Ureter (tissue), 1 donor: ENCODE measurements around the gene FOXK1. TPM values are rescaled to one million over a fixed set of nuclear protein-coding genes. Genes with fewer than 3 reads are reported as not detected.
"Not testable (repeated sequence)": the region's sequence is repeated elsewhere in the genome, so short reads cannot be mapped to it uniquely, and the experiment has no call there.

Experiments used
- DNase-seq: peaks from one replicate; pipeline ENCODE4 v3.0.0-alpha.2; 2020; ENCODE audit warnings: low spot score
- total RNA-seq: library from RNA; stranded (reverse); gene quantifications from one replicate; pipeline ENCODE4 v1.2.4, GENCODE V29; 2023
- donor health status: DM: yes; HTN: yes; CAD: no.

The FOXK1 gene
- total RNA-seq, 1 donor from 2014 or later = 40.4 TPM

- no peak for DNase-seq
Measured at GRCh38 chr7:4667776-4668509, 14.2 kb upstream of the FOXK1 start.

- DNase-seq = no peak
Measured at GRCh38 chr7:4668510-4668847, 13.6 kb upstream of the FOXK1 start.

DNA sequence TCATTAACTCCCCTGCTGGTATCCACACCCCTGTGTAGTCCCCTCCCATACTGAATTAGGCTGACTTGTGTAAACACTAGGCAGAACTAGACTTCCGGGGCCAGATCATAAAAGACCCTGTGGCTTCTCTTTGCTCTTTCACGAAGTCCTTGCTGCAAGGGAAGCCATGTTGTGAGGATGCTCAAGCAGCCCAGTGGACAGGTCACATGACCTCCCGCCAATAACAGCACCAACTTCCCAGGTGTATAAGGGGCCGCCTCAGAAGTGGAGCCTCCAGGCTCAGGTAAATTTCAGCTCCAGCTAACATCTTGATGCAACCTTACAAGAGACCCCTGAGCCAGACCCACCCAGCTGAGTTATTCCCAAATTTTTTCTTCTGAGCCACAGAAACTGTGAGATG, 11.3 kb upstream of the FOXK1 start:
- DNase-seq = no peak

- DNase-seq = no peak
Measured at GRCh38 chr7:4675771-4676367, 6.2 kb upstream of the FOXK1 start.

GRCh38 chr7:4677518-4677917, 4.6 kb upstream of the FOXK1 start:
- not testable (repeated sequence) for DNase-seq

DNA sequence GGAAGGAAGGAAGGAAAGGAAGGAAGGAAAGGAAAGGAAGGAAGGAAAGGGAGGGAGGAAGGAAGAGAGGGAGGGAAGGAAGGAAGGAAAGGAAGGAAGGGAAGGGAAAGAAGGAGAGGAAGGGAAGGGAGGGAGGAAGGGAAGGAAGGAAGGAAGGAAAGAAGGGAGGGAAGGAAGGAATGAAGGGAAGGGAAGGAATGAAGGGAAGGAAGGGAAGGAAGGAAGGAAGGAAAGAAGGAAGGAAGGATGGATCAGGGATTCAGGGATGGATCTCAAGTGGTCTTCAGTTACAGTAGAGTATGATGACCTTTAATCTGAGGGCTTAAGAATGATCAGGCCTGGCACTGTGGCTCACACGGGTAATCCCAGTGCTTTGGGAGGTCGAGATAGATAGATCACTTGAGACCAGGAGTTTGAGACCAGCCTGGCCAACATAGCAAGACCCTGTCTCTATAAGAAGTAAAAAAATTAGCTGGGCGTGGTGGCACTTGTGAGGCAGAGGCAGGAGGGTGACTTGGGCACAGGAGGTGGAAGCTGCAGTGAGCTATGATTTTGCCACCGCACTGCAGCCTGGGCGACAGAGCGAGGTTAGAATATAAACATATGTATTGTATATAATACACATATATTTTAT, 760 bp upstream of the FOXK1 start:
- DNase-seq = no peak

DNA sequence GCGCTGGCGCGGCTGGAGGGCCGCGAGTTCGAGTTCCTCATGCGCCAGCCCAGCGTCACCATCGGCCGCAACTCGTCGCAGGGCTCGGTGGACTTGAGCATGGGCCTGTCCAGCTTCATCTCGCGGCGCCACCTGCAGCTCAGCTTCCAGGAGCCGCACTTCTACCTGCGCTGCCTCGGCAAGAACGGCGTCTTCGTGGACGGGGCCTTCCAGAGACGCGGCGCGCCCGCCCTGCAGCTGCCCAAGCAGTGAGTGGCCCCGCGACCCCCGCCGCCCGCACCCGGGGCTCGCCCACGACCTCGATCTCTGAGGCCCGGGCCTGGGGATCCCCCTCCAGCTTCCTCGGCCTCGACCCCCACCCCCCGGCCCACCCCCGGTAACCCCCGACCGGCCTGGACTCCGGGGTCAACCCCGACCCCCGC, 537 bp downstream of the FOXK1 start:
- peak; percentile 54 for DNase-seq

- peak; percentile 60 for DNase-seq
Measured at GRCh38 chr7:4683043-4683883, 1.2 kb downstream of the FOXK1 start.

GRCh38 chr7:4683884-4684565, 1.9 kb downstream of the FOXK1 start:
- peak; percentile 72 for DNase-seq

DNA sequence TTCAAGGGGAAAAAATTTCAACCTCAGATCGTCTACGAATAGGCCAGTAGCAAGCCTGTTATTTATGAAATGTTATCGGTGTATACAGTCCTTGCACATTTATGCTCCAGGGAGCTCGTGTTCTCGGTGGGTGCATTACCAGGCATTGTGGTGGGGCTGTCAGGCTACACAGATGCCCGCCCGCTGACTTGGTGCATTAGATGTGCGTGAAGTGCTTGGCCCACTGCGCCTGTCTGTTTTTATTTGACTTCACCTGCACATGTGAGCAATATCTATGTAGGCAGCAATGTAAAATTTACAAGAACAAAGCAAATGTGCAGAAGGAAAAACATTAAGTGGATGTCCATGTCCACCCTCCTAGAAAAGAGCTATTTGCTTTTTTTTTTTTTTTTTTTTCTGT, 2.8 kb downstream of the FOXK1 start:
- no peak for DNase-seq

DNA sequence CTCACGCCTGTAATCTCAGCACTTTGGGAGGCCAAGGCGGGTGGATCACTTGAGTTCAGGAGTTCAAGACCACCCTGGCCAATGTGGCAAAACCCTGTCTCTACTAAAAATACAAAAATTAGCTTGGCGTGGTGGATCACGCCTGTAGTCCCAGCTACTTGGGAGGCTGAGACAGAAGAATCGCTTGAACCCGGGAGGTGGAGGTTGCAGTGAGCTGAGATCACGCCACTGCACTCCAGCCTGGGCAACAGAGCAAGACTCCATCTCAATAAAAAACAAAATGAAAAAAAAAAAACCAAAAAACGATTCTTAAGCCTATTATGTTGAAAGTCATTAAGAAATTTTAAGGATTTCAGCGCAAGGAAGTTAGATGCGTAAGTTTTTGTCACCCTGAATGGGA, 3.6 kb downstream of the FOXK1 start:
- not testable (repeated sequence) for DNase-seq

DNA sequence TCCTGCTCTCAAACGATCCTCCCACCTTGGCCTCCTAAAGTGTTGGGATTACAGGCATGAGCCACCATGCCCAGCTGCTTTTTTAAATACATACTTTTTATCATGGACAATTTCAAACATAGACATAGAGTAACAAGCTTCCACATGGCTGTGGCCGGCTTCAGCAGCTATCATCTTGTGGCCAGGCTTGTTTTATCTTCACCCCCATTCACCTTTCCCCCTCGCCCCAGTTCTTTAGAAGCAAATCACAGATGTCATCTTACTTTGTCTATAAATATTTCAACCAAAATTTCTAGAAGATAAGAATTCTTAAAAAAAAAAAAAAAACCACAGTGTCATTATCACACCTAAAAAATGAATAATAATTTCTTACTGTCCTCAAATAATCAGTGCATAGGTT, 5.9 kb downstream of the FOXK1 start:
- no peak for DNase-seq

DNA sequence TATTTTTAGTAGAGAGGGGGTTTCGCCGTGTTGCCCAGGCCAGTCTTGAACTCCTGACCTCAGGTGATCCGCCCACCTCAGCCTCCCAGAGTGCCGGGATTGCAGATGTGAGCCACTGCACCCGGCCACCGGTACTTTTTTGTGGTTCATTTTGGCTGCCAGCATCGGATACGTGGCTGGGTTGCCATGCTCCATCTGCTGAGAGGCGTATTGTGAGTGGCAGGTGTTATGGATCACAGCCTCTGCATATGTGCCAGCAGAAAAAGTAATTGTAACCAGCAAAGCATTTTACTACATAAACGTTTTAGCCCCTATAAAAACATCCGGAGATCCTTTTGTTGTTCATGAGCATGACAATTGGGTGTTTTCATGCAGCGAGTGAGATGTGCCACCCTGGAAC, 7.1 kb downstream of the FOXK1 start:
- no peak for DNase-seq

DNA sequence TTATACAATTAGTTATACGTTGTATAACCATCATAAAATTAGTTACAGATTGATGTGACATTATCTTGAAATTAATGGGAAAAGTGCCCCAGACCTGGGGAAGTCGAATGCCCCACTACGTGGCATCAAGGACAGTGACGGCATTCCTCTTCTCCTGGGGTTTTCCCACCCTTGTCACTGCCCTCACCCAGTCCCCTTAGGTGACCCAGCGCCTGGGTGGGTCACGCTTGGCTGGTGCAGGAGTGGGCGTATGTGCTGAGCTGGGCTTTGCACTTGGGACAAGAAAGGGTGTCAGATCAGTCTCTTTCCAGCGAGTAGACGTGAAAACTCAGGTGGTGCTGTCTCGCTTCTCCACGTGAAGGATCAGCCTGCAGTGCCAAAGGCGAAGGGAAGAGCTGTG, 7.6 kb downstream of the FOXK1 start:
- DNase-seq = no peak

- DNase-seq = no peak
Measured at GRCh38 chr7:4690953-4691856, 9.1 kb downstream of the FOXK1 start.

- no peak for DNase-seq
Measured at GRCh38 chr7:4692055-4692454, 10.0 kb downstream of the FOXK1 start.

DNA sequence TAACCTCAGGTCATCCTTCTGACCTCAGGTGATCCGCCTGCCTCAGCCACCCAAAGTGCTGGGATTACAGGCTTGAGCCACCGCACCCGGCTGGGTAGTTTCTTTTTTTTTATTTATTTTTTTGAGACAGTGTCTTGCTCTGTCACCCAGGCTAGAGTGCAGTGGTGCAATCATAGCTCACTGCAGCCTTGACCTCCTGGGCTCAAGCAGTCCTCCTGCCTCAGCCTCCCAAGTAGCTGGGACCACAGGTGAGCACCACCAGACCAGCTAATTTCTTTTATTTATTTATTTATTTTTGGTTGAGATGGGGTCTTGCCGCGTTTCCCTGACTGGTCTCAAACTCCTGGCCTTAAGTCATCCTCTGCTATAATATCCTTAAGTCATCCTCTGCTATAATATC, 10.5 kb downstream of the FOXK1 start:
- not testable (repeated sequence) for DNase-seq

- no peak for DNase-seq
Measured at GRCh38 chr7:4693152-4693551, 11.1 kb downstream of the FOXK1 start.

- DNase-seq = no peak
Measured at GRCh38 chr7:4693749-4694148, 11.7 kb downstream of the FOXK1 start.

- no peak for DNase-seq
Measured at GRCh38 chr7:4694305-4694704, 12.2 kb downstream of the FOXK1 start.
